H9 (cell line): Measurements from ENCODE around the gene DDT. TPM values are rescaled to one million over a fixed set of nuclear protein-coding genes. Genes with fewer than 3 reads are reported as not detected.
"Not testable (repeated sequence)": the region's sequence is repeated elsewhere in the genome, so short reads cannot be mapped to it uniquely, and the experiment has no call there.

Source experiments
- DNase-seq: peaks from one replicate; pipeline ENCODE4 v3.0.0-alpha.2; 2017
- H2AFZ ChIP-seq: one replicate; pipeline ENCODE4 v1.6.1; 2013; ENCODE audit warnings: mild to moderate bottlenecking, low read length, control low read depth, moderate library complexity
- H2AK5ac ChIP-seq: 2 replicates; pipeline ENCODE4 v1.6.1; 2013; ENCODE audit warnings: low read length, control low read depth, mixed read lengths; ENCODE audit not compliant: insufficient read length
- H2BK120ac ChIP-seq: one replicate; pipeline ENCODE4 v1.6.1; 2013; ENCODE audit warnings: low read depth, mild to moderate bottlenecking, low read length, control low read depth, inconsistent platforms; ENCODE audit not compliant: poor library complexity, severe bottlenecking
- H2BK12ac ChIP-seq: 2 replicates; pipeline ENCODE4 v1.6.1; 2013; ENCODE audit warnings: low read length, control low read depth, mixed read lengths, low read depth; ENCODE audit not compliant: insufficient read length
- H2BK15ac ChIP-seq: 2 replicates; pipeline ENCODE4 v1.6.1; 2013; ENCODE audit warnings: low read depth, low read length, control low read depth
- H2BK20ac ChIP-seq: one replicate; pipeline ENCODE4 v1.6.1; 2013; ENCODE audit warnings: low read depth, mild to moderate bottlenecking, low read length, control low read depth, inconsistent platforms; ENCODE audit not compliant: poor library complexity, severe bottlenecking
- H2BK5ac ChIP-seq: 2 replicates; pipeline ENCODE4 v1.6.1; 2013; ENCODE audit warnings: low read length, control low read depth, mixed read lengths; ENCODE audit not compliant: insufficient read length
- H3K14ac ChIP-seq: 2 replicates; pipeline ENCODE4 v1.6.1; 2013; ENCODE audit warnings: low read length, control low read depth; ENCODE audit not compliant: insufficient read depth
- H3K18ac ChIP-seq: 2 replicates; pipeline ENCODE4 v1.6.1; 2013; ENCODE audit warnings: low read depth, mild to moderate bottlenecking, mixed read lengths, low read length, control low read depth; ENCODE audit not compliant: insufficient read length
- H3K23ac ChIP-seq: 2 replicates; pipeline ENCODE4 v1.6.1; 2013; ENCODE audit warnings: low read length, control low read depth, mixed read lengths, low read depth; ENCODE audit not compliant: insufficient read length
- H3K23me2 ChIP-seq: 2 replicates; pipeline ENCODE4 v1.6.1; 2013; ENCODE audit warnings: low read depth, mild to moderate bottlenecking, mixed read lengths, low read length, control low read depth; ENCODE audit not compliant: insufficient read length, poor library complexity, severe bottlenecking
- H3K27ac ChIP-seq: 2 replicates; pipeline ENCODE4 v1.5.1; 2013; ENCODE audit warnings: low read length, control low read depth, mixed read lengths, low read depth; ENCODE audit not compliant: insufficient read length
- H3K27me3 ChIP-seq: 2 replicates; pipeline ENCODE4 v1.6.1; 2013; ENCODE audit warnings: low read length, control low read depth, inconsistent platforms; ENCODE audit not compliant: insufficient read depth
- H3K4ac ChIP-seq: 2 replicates; pipeline ENCODE4 v1.6.1; 2013; ENCODE audit warnings: low read depth, mild to moderate bottlenecking, control low read depth, inconsistent platforms, low read length, moderate library complexity
- H3K4me1 ChIP-seq: 2 replicates; pipeline ENCODE4 v1.6.1; 2013; ENCODE audit warnings: low read length, control low read depth, inconsistent platforms; ENCODE audit not compliant: insufficient read depth
- H3K4me2 ChIP-seq: 2 replicates; pipeline ENCODE4 v1.6.1; 2013; ENCODE audit warnings: low read length, control low read depth, mixed read lengths; ENCODE audit not compliant: insufficient read length, insufficient read depth
- H3K56ac ChIP-seq: 2 replicates; pipeline ENCODE4 v1.6.1; 2013; ENCODE audit warnings: low read depth, mild to moderate bottlenecking, mixed read lengths, low read length, control low read depth; ENCODE audit not compliant: insufficient read length
- H3K79me1 ChIP-seq: 2 replicates; pipeline ENCODE4 v1.6.1; 2013; ENCODE audit warnings: low read depth, mild to moderate bottlenecking, moderate library complexity, low read length, control low read depth, inconsistent platforms; ENCODE audit not compliant: insufficient read depth, poor library complexity, severe bottlenecking
- H3K79me2 ChIP-seq: 2 replicates; pipeline ENCODE4 v1.6.1; 2013; ENCODE audit warnings: low read length, control low read depth, inconsistent platforms; ENCODE audit not compliant: insufficient read depth
- H3K9ac ChIP-seq: 2 replicates; pipeline ENCODE4 v1.6.1; 2013; ENCODE audit warnings: low read length, control low read depth, mixed read lengths; ENCODE audit not compliant: insufficient read length; ENCODE audit errors: extremely low read depth
- H3K9me3 ChIP-seq: one replicate; pipeline ENCODE4 v1.6.1; 2013; ENCODE audit warnings: low read depth, low read length, inconsistent platforms; ENCODE audit not compliant: control insufficient read depth
- H3T11ph ChIP-seq: one replicate; pipeline ENCODE4 v1.6.1; 2013; ENCODE audit warnings: mild to moderate bottlenecking, low read length, control low read depth, inconsistent platforms
- H4K20me1 ChIP-seq: one replicate; pipeline ENCODE4 v1.6.1; 2013; ENCODE audit not compliant: control insufficient read depth, insufficient read length, insufficient read depth
- H4K5ac ChIP-seq: 2 replicates; pipeline ENCODE4 v1.6.1; 2013; ENCODE audit warnings: low read depth, mild to moderate bottlenecking, mixed read lengths, low read length, control low read depth; ENCODE audit not compliant: insufficient read length
- H4K8ac ChIP-seq: replicated peaks from 2 replicates; pipeline ENCODE4 v1.6.1; 2013; ENCODE audit warnings: low read length, control low read depth, mixed read lengths, low read depth; ENCODE audit not compliant: insufficient read length
- H4K91ac ChIP-seq: 2 replicates; pipeline ENCODE4 v1.6.1; 2013; ENCODE audit warnings: low read depth, mild to moderate bottlenecking, moderate library complexity, mixed read lengths, low read length, control low read depth; ENCODE audit not compliant: insufficient read length
- H3K27ac Mint-ChIP-seq, 3 experiments: 2 replicates in 2 of 3; 3 replicates in 1 of 3; pipeline ENCODE4 v1.8.0; 2020 to 2021; ENCODE audit warnings: mixed read lengths in 3 of 3, mild to moderate bottlenecking in 1 of 3, moderate library complexity in 1 of 3
- H3K27me3 Mint-ChIP-seq: 2 replicates; pipeline ENCODE4 v1.8.0; 2021; ENCODE audit warnings: low read depth, mild to moderate bottlenecking, moderate library complexity, mixed read lengths
- H3K36me3 Mint-ChIP-seq, 3 experiments: 2 replicates in 2 of 3; 3 replicates in 1 of 3; pipeline ENCODE4 v1.8.0; 2020 to 2021; ENCODE audit warnings: low read depth in 3 of 3, mixed read lengths in 3 of 3; ENCODE audit not compliant: insufficient read depth in 1 of 3
- H3K4me1 Mint-ChIP-seq, 2 experiments: 2 replicates each; pipeline ENCODE4 v1.8.0; 2020; ENCODE audit warnings: mixed read lengths in 2 of 2
- H3K4me3 Mint-ChIP-seq, 2 experiments: 2 replicates in 1 of 2; 3 replicates in 1 of 2; pipeline ENCODE4 v1.8.0; 2020 to 2021; ENCODE audit warnings: mild to moderate bottlenecking in 2 of 2, mixed read lengths in 2 of 2, moderate library complexity in 1 of 2
- H3K9me3 Mint-ChIP-seq, 2 experiments: 2 replicates in 1 of 2; 3 replicates in 1 of 2; pipeline ENCODE4 v1.8.0; 2020; ENCODE audit warnings: mild to moderate bottlenecking in 2 of 2, mixed read lengths in 2 of 2, moderate library complexity in 1 of 2
- WGBS: extraction: QIAGEN DNeasy Blood & Tissue Kit; methylation state at CpG from one replicate; pipeline ENCODE4 v1.1.7; 2013; ENCODE audit warnings: missing lambda C conversion rate, low lambda C conversion rate, mixed read lengths; ENCODE audit not compliant: insufficient read length; ENCODE audit errors: extremely low coverage; 5-methylcytosine and 5-hydroxymethylcytosine counted together
- total RNA-seq: library from RNA; stranded (reverse); gene quantifications from 2 replicates; pipeline ENCODE4 v1.2.1, GENCODE V29; 2021

The DDT gene
- total RNA-seq, 1 experiment from 2014 or later = 185 TPM

- H2BK20ac ChIP-seq, H3K4me3 Mint-ChIP-seq, H2BK5ac ChIP-seq, H3K27ac Mint-ChIP-seq, H4K91ac ChIP-seq, H3K4me1 ChIP-seq, H4K5ac ChIP-seq, H3K4ac ChIP-seq, H3K27me3 ChIP-seq, H3K23me2 ChIP-seq, H2AK5ac ChIP-seq, H3T11ph ChIP-seq, H3K27me3 Mint-ChIP-seq, H3K27ac ChIP-seq, H3K9me3 Mint-ChIP-seq, H3K18ac ChIP-seq, H3K56ac ChIP-seq, H3K23ac ChIP-seq, H4K8ac ChIP-seq, H2BK12ac ChIP-seq, H4K20me1 ChIP-seq, H2BK120ac ChIP-seq, H3K9ac ChIP-seq, H3K36me3 Mint-ChIP-seq, H2AFZ ChIP-seq, H2BK15ac ChIP-seq, H3K79me1 ChIP-seq, H3K79me2 ChIP-seq, DNase-seq, H3K14ac ChIP-seq, H3K4me2 ChIP-seq, H3K9me3 ChIP-seq, H3K4me1 Mint-ChIP-seq: not testable (repeated sequence)
- no CpG with 5 or more reads among the region's 41 CpGs for WGBS
Observed at GRCh38 chr22:23979557-23980240, 5.5 kb upstream of the DDT start, which contains the start of gene GSTT2. GSTT2 (plus strand) TSS chr22:23980134.

DNA sequence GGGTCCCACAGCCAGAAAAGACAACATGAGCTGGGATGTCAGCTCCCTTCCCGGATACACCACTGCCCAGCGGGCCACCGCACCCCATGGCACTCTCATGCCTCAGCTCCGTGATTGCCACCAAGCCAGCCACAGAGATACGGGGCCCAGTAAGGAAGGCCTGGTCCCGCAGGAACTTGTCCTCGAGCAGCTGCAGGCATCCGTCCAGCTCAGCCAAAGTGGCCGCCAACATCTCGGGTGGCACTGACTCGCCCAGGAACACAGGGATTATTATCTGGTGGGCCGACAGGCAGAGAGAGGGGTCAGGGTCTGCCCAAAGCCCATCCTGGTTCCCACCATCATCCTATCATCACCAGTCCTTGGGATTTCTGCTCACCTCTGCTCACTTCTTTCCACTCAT, 3.1 kb upstream of the DDT start:
- H3K4ac ChIP-seq, H3K27me3 ChIP-seq, H2AK5ac ChIP-seq, H3K18ac ChIP-seq, H3K23me2 ChIP-seq, H3K27me3 Mint-ChIP-seq, H3K36me3 Mint-ChIP-seq, H2BK120ac ChIP-seq, H3K14ac ChIP-seq, H2BK5ac ChIP-seq, H3T11ph ChIP-seq, H3K27ac ChIP-seq, H2BK15ac ChIP-seq, H2BK20ac ChIP-seq, H4K91ac ChIP-seq, H4K20me1 ChIP-seq, H2AFZ ChIP-seq, H3K9ac ChIP-seq, H3K56ac ChIP-seq, H3K79me2 ChIP-seq, H3K9me3 ChIP-seq, H3K4me3 Mint-ChIP-seq, H4K5ac ChIP-seq, H2BK12ac ChIP-seq, H3K27ac Mint-ChIP-seq, H3K9me3 Mint-ChIP-seq, H3K4me1 Mint-ChIP-seq, H3K79me1 ChIP-seq, H3K23ac ChIP-seq, H3K4me1 ChIP-seq, H4K8ac ChIP-seq, DNase-seq, H3K4me2 ChIP-seq: not testable (repeated sequence)
- no CpG with 5 or more reads among the region's 12 CpGs for WGBS
